HepG2 (cell line): ENCODE measurements around the gene NAA16. TPM values are rescaled to one million over a fixed set of nuclear protein-coding genes. Genes with fewer than 3 reads are reported as not detected.

Source experiments
- ATAC-seq: fragments of 200-7000 bp; cut with Tn5 transposase; 3 replicates; pipeline ENCODE4 v1.9.1; 2020; ENCODE audit warnings: mild to moderate bottlenecking, moderate library complexity
- BruUV-seq: library from RNA; stranded (reverse); fragments of 400-500 nt; replicated peaks from 2 replicates; lab custom pipeline; 2021; lab: Mats Ljungman, UMichigan
- CTCF ChIA-PET: fragments of 300-600 bp; formaldehyde crosslinking; extraction: SDS; loops from one replicate; lab custom pipeline; 2021; ENCODE audit warnings: low total read pairs, inconsistent platforms, low intra/inter-chr PET ratio; lab: Yijun Ruan, JAX
- POLR2A ChIA-PET: fragments of 350-600 bp; sonication (Branson Sonifier 250); formaldehyde crosslinking; loops from one replicate; lab custom pipeline; 2020; ENCODE audit warnings: antibody characterized with exemption, inconsistent platforms; lab: Yijun Ruan, JAX
- DNase-seq: peaks from one replicate; pipeline ENCODE4 v3.0.0-alpha.2; 2015; ENCODE audit warnings: low spot score
- FAIRE-seq: peaks from 3 replicates; lab custom pipeline; 2011; peaks lifted over from hg19 to GRCh38; lab: Jason Lieb, UNC
- H2AFZ ChIP-seq: one replicate; pipeline ENCODE4 v1.6.1; 2011; ENCODE audit warnings: low read length, inconsistent platforms
- H3K27ac ChIP-seq: fragments of 300-600 bp; 3 replicates; pipeline ENCODE4 v1.8.0; 2011; ENCODE audit warnings: mixed run types, mild to moderate bottlenecking, mixed read lengths, low read length, inconsistent platforms; ENCODE audit not compliant: insufficient read depth; ENCODE audit errors: extremely low read length
- H3K27me3 ChIP-seq, 2 experiments: fragments of 200-600 bp in 1 of 2; 2 replicates in 1 of 2; 3 replicates in 1 of 2; pipeline versions ENCODE4 v1.6.0 to v1.8.0; 2011; ENCODE audit warnings: low read length in 2 of 2, mild to moderate bottlenecking in 2 of 2, moderate library complexity in 2 of 2, inconsistent platforms in 1 of 2; ENCODE audit not compliant: insufficient read depth in 2 of 2, control insufficient read depth in 1 of 2
- H3K36me3 ChIP-seq, 2 experiments: fragments of 200-600 bp in 1 of 2; replicated peaks in 1 of 2; 2 replicates in 1 of 2; 3 replicates in 1 of 2; pipeline versions ENCODE4 v1.5.1 to v1.8.0; 2011; ENCODE audit warnings: low read length in 2 of 2, inconsistent platforms in 1 of 2; ENCODE audit not compliant: insufficient read depth in 2 of 2, control insufficient read depth in 1 of 2
- H3K4me1 ChIP-seq: 2 replicates; pipeline ENCODE4 v1.5.1; 2012; ENCODE audit warnings: low read length, inconsistent platforms; ENCODE audit not compliant: insufficient read depth
- H3K4me2 ChIP-seq: 2 replicates; pipeline ENCODE4 v1.6.0; 2011; ENCODE audit warnings: low read depth, low read length, inconsistent platforms
- H3K4me3 ChIP-seq, 3 experiments: fragments of 200-600 bp in 1 of 3; sonication (generic), shearing (Covaris generic) in 1 of 3; replicated peaks in 1 of 3; 2 replicates each; pipeline ENCODE4 v1.5.1; 2011 to 2016; ENCODE audit warnings: low read length in 3 of 3, inconsistent platforms in 2 of 3, low read depth in 2 of 3, mild to moderate bottlenecking in 2 of 3, control low read depth in 1 of 3, mixed read lengths in 1 of 3; ENCODE audit not compliant: insufficient read depth in 1 of 3
- H3K79me2 ChIP-seq: one replicate; pipeline ENCODE4 v1.6.1; 2011; ENCODE audit warnings: low read length, inconsistent platforms; ENCODE audit not compliant: insufficient read depth
- H3K9ac ChIP-seq: 2 replicates; pipeline ENCODE4 v1.6.0; 2011; ENCODE audit warnings: mild to moderate bottlenecking, low read depth, low read length, inconsistent platforms; ENCODE audit not compliant: insufficient read depth
- H3K9me3 ChIP-seq: 2 replicates; pipeline ENCODE4 v1.5.1; 2012; ENCODE audit warnings: mild to moderate bottlenecking, low read length
- H4K20me1 ChIP-seq: 2 replicates; pipeline ENCODE4 v1.6.0; 2011; ENCODE audit warnings: inconsistent platforms, mild to moderate bottlenecking, low read length, moderate library complexity; ENCODE audit not compliant: insufficient read depth
- ARNT ChIP-seq: fragments of 450-650 bp; IDR thresholded peaks from 2 replicates; pipeline ENCODE4 v1.6.1; 2017
- MED8 ChIP-seq: sonication (generic); formaldehyde crosslinking; IDR thresholded peaks from 2 replicates; pipeline ENCODE4 v1.8.1; 2023; ENCODE audit warnings: mild to moderate bottlenecking, missing genetic modification reagents; ENCODE audit not compliant: insufficient replicate concordance
- NFKBIZ ChIP-seq: IDR thresholded peaks from 2 replicates; pipeline ENCODE4 v1.6.1; 2018; ENCODE audit warnings: missing genetic modification reagents, missing compliant biosample characterization
- RXRA ChIP-seq: sonication (generic); formaldehyde crosslinking; IDR thresholded peaks from 2 replicates; pipeline ENCODE4 v1.5.1; 2020; ENCODE audit warnings: missing genetic modification reagents
- SRF ChIP-seq: IDR thresholded peaks from 2 replicates; pipeline ENCODE4 v1.6.1; 2011; ENCODE audit warnings: mild to moderate bottlenecking, low read depth, low read length, moderate library complexity
- ZFP36 ChIP-seq: fragments of 150-350 bp; IDR thresholded peaks from 2 replicates; pipeline ENCODE4 v1.6.1; 2018; ENCODE audit warnings: borderline replicate concordance, low read length, low read depth; ENCODE audit not compliant: partially characterized antibody
- ZKSCAN1 ChIP-seq: fragments of 150-350 bp; IDR thresholded peaks from 2 replicates; pipeline ENCODE4 v1.6.1; 2014; ENCODE audit warnings: low read length
- ZNF124 ChIP-seq: sonication (generic); formaldehyde crosslinking; IDR thresholded peaks from 2 replicates; pipeline ENCODE4 v1.4.0; 2020; ENCODE audit warnings: missing genetic modification reagents
- ZNF724P ChIP-seq: sonication (generic); formaldehyde crosslinking; IDR thresholded peaks from 2 replicates; pipeline ENCODE4 v1.8.0; 2022; ENCODE audit warnings: missing genetic modification reagents, borderline replicate concordance
- WGBS: methylation state at CpG from one replicate; pipeline ENCODE4 v1.1.6; 2017; ENCODE audit warnings: low lambda C conversion rate; 5-methylcytosine and 5-hydroxymethylcytosine counted together
- in situ Hi-C: cut with HindIII; loops from 2 replicates; pipeline ENCODE4 v1.10.0; 2017; ENCODE audit warnings: low pct_unique_long_range_greater_than_20kb; ENCODE audit not compliant: extremely low pct_ligation_motif_present
- intact Hi-C: fragments of 100-400 bp; cut with micrococcal nuclease; formaldehyde crosslinking; loops from one replicate; pipeline ENCODE4 v1.10.0; 2022; ENCODE audit not compliant: unreplicated experiment
- polyA plus RNA-seq, 8 experiments: library from polyadenylated mRNA; depleted of rRNA in 3 of 8; stranded (reverse) in 7 of 8; unstranded in 1 of 8; fragments of >200 nt; fragmentation: Illumina TruSeq in 4 of 8; extraction: Trizol in 4 of 8; gene quantifications; 2 replicates each; pipeline versions ENCODE4 v1.2.1 to v1.2.3, GENCODE V29; 2011 to 2016; ENCODE audit warnings: low read depth in 4 of 8, missing spikeins in 1 of 8, mixed read lengths in 1 of 8; ENCODE audit not compliant: insufficient read depth in 1 of 8
- total RNA-seq, 5 experiments: library from RNA; depleted of rRNA; stranded (reverse); fragments of >200 nt; fragmentation: Illumina TruSeq; extraction: Trizol; gene quantifications; 2 replicates each; pipeline ENCODE4 v1.2.3, GENCODE V29; 2016; ENCODE audit warnings: low read depth in 1 of 5
- TF ChIP-seq, protein P1 (sequence below): sonication (generic); formaldehyde crosslinking; conservative IDR thresholded peaks from 2 replicates; pipeline ENCODE4 v1.4.0; 2020; ENCODE audit warnings: mild to moderate bottlenecking, missing genetic modification reagents, moderate library complexity
- TF ChIP-seq, protein P2 (sequence below): IDR thresholded peaks from 2 replicates; pipeline ENCODE4 v1.6.1; 2012; ENCODE audit warnings: low read length, improper control_type of control experiment
- TF ChIP-seq, protein P3 (sequence below): sonication (generic); formaldehyde crosslinking; IDR thresholded peaks from 2 replicates; pipeline ENCODE4 v1.5.1; 2020; ENCODE audit warnings: mild to moderate bottlenecking, missing genetic modification reagents
- TF ChIP-seq, protein P4 (sequence below): sonication (generic); formaldehyde crosslinking; IDR thresholded peaks from 2 replicates; pipeline ENCODE4 v1.4.0; 2020; ENCODE audit warnings: missing genetic modification reagents, mild to moderate bottlenecking, borderline replicate concordance

Gene NAA16
- total and polyA plus RNA-seq, 2 of the 13 experiments (the other 11 are each of a cell fraction or from before 2014, with no cell fraction given), result 9.2 to 15.1 TPM

DNA sequence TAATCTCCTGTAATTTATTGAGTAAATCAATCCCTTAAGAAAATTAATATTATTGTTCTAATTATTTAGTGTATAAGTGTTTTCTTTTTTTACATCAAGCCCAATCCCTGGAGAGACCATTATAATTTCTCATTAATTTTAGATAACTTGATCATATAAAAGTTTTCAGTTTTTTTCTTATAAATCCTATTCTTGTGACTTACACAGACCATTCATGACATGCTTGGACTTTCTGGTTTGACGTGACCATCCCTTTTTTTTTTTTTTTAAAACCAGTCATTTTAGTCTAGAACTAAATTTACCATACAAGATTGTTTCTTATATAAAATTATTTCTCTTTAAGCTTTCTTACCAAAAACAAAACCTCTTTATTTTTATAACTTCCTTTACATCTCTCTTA lies 42.3 kb upstream of the NAA16 start:
- POLR2A ChIA-PET, result no interaction called here
- H3K4me2 ChIP-seq, result no peak overlapping the region
- CTCF ChIA-PET, result no interaction called here
- intact Hi-C loops, result no loop called here
- 2% methylated on average over 1 of the region's 1 CpG for WGBS
- TF ChIP-seq MED8 (CRISPR knock-in tag), result no peak
- TF ChIP-seq NFKBIZ, result no peak
- TF ChIP-seq ZKSCAN1, result peak; percentile 38; the same call in 1 of the 2 replicates
- no peak for TF ChIP-seq SRF
- peak; percentile 82; the same call in 1 of the 2 replicates for TF ChIP-seq ZNF724P
- TF ChIP-seq, protein P1, sequence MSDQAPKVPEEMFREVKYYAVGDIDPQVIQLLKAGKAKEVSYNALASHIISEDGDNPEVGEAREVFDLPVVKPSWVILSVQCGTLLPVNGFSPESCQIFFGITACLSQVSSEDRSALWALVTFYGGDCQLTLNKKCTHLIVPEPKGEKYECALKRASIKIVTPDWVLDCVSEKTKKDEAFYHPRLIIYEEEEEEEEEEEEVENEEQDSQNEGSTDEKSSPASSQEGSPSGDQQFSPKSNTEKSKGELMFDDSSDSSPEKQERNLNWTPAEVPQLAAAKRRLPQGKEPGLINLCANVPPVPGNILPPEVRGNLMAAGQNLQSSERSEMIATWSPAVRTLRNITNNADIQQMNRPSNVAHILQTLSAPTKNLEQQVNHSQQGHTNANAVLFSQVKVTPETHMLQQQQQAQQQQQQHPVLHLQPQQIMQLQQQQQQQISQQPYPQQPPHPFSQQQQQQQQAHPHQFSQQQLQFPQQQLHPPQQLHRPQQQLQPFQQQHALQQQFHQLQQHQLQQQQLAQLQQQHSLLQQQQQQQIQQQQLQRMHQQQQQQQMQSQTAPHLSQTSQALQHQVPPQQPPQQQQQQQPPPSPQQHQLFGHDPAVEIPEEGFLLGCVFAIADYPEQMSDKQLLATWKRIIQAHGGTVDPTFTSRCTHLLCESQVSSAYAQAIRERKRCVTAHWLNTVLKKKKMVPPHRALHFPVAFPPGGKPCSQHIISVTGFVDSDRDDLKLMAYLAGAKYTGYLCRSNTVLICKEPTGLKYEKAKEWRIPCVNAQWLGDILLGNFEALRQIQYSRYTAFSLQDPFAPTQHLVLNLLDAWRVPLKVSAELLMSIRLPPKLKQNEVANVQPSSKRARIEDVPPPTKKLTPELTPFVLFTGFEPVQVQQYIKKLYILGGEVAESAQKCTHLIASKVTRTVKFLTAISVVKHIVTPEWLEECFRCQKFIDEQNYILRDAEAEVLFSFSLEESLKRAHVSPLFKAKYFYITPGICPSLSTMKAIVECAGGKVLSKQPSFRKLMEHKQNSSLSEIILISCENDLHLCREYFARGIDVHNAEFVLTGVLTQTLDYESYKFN (CRISPR knock-in tag), result no peak
- peak; percentile 97 for TF ChIP-seq ZFP36
- TF ChIP-seq, protein P2, sequence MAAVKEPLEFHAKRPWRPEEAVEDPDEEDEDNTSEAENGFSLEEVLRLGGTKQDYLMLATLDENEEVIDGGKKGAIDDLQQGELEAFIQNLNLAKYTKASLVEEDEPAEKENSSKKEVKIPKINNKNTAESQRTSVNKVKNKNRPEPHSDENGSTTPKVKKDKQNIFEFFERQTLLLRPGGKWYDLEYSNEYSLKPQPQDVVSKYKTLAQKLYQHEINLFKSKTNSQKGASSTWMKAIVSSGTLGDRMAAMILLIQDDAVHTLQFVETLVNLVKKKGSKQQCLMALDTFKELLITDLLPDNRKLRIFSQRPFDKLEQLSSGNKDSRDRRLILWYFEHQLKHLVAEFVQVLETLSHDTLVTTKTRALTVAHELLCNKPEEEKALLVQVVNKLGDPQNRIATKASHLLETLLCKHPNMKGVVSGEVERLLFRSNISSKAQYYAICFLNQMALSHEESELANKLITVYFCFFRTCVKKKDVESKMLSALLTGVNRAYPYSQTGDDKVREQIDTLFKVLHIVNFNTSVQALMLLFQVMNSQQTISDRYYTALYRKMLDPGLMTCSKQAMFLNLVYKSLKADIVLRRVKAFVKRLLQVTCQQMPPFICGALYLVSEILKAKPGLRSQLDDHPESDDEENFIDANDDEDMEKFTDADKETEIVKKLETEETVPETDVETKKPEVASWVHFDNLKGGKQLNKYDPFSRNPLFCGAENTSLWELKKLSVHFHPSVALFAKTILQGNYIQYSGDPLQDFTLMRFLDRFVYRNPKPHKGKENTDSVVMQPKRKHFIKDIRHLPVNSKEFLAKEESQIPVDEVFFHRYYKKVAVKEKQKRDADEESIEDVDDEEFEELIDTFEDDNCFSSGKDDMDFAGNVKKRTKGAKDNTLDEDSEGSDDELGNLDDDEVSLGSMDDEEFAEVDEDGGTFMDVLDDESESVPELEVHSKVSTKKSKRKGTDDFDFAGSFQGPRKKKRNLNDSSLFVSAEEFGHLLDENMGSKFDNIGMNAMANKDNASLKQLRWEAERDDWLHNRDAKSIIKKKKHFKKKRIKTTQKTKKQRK, result peak; percentile 49; the same call in 1 of the 2 replicates
- no peak for TF ChIP-seq RXRA (CRISPR knock-in tag)
- no peak for TF ChIP-seq ZNF124 (CRISPR knock-in tag)
- TF ChIP-seq, protein P3, sequence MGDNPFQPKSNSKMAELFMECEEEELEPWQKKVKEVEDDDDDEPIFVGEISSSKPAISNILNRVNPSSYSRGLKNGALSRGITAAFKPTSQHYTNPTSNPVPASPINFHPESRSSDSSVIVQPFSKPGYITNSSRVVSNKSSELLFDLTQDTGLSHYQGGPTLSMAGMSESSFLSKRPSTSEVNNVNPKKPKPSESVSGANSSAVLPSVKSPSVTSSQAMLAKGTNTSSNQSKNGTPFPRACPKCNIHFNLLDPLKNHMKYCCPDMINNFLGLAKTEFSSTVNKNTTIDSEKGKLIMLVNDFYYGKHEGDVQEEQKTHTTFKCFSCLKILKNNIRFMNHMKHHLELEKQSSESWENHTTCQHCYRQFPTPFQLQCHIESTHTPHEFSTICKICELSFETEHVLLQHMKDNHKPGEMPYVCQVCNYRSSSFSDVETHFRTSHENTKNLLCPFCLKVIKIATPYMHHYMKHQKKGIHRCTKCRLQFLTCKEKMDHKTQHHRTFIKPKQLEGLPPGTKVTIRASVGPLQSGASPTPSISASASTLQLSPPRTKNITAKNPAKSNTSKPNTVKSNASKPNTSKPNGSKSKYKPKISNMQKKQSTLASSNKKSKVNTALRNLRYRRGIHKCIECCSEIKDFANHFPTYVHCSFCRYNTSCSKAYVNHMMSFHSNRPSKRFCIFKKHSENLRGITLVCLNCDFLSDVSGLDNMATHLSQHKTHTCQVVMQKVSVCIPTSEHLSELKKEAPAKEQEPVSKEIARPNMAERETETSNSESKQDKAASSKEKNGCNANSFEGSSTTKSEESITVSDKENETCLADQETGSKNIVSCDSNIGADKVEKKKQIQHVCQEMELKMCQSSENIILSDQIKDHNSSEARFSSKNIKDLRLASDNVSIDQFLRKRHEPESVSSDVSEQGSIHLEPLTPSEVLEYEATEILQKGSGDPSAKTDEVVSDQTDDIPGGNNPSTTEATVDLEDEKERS, result 0 out of 2 replicates have a peak, but pooled peaks have one; percentile 42
- TF ChIP-seq, protein P4, sequence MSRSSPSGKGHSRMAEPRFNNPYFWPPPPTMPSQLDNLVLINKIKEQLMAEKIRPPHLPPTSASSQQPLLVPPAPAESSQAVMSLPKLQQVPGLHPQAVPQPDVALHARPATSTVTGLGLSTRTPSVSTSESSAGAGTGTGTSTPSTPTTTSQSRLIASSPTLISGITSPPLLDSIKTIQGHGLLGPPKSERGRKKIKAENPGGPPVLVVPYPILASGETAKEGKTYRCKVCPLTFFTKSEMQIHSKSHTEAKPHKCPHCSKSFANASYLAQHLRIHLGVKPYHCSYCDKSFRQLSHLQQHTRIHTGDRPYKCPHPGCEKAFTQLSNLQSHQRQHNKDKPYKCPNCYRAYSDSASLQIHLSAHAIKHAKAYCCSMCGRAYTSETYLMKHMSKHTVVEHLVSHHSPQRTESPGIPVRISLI, result no peak
- TF ChIP-seq ARNT, result no peak
- TF ChIP-seq, all 625 proteins: peak for 5
- Histone ChIP-seq H3K9ac (no peak overlapping the region), H3K4me1 (peaks cover 13% of the 10 kb centered on the region), H3K27me3 (no peaks in the 10 kb centered on the region), H4K20me1 (no peaks in the 10 kb centered on the region), H3K9me3 (peaks cover 26% of the 10 kb centered on the region), H3K79me2 (no peaks in the 10 kb centered on the region), H3K36me3 (no peaks in the 10 kb centered on the region), H2AFZ (no peak overlapping the region), H3K4me3 (no peak overlapping the region), H3K27ac (no peak overlapping the region)
- no TSS peak for BruUV-seq
- no peak for ATAC-seq
- DNase-seq, result no peak
- in situ Hi-C loops, result no loop called here
- no peak for FAIRE-seq
